K562 (cell line): ENCODE data around the gene PDE1A. TPM values are rescaled to one million over a fixed set of nuclear protein-coding genes. Genes with fewer than 3 reads are reported as not detected.

Experiments used
- ATAC-seq: fragments of 200-7000 bp; cut with Tn5 transposase; 3 replicates; pipeline ENCODE4 v1.9.1; 2020; ENCODE audit warnings: moderate library complexity
- BruUV-seq: library from RNA; stranded (reverse); fragments of 400-500 nt; replicated peaks from 2 replicates; lab custom pipeline; 2021; lab: Mats Ljungman, UMichigan
- CTCF ChIA-PET: fragments of 300-600 bp; formaldehyde crosslinking; extraction: SDS; loops from one replicate; lab custom pipeline; 2021; ENCODE audit warnings: low intra/inter-chr PET ratio; lab: Yijun Ruan, JAX
- POLR2A ChIA-PET: fragments of 300-600, 350-650 bp; sonication (Branson Sonifier 250); formaldehyde crosslinking; extraction: SDS; loops from one replicate; lab custom pipeline; 2021; ENCODE audit warnings: antibody characterized with exemption, inconsistent platforms; lab: Yijun Ruan, JAX
- DNase-seq, 4 experiments: peaks; one replicate each; pipeline versions ENCODE4 v3.0.0 to v3.0.0-alpha.2; 2011 to 2018; ENCODE audit warnings: low spot score in 3 of 4, mixed read lengths in 3 of 4; ENCODE audit errors: extremely low read depth in 1 of 4
- FAIRE-seq: peaks from 2 replicates; lab custom pipeline; 2011; peaks lifted over from hg19 to GRCh38; lab: Jason Lieb, UNC
- H2AFZ ChIP-seq: 2 replicates; pipeline ENCODE4 v1.6.0; 2011; ENCODE audit warnings: low read depth, low read length, control low read depth, inconsistent platforms
- H3K27ac ChIP-seq: fragments of 200-600 bp; 3 replicates; pipeline ENCODE4 v1.8.0; 2011; ENCODE audit warnings: low read depth, mild to moderate bottlenecking, control low read depth, inconsistent platforms, low read length, moderate library complexity, mixed read lengths; ENCODE audit errors: extremely low read depth
- H3K27me3 ChIP-seq, 2 experiments: fragments of 300-600 bp in 1 of 2; 2 replicates in 1 of 2; 3 replicates in 1 of 2; pipeline versions ENCODE4 v1.6.0 to v1.8.0; 2011; ENCODE audit warnings: inconsistent platforms in 2 of 2, low read length in 2 of 2, mild to moderate bottlenecking in 1 of 2, mixed read lengths in 1 of 2, moderate library complexity in 1 of 2; ENCODE audit not compliant: control insufficient read depth in 2 of 2, insufficient read depth in 2 of 2
- H3K36me3 ChIP-seq: fragments of 300-600 bp; 3 replicates; pipeline ENCODE4 v1.8.0; 2011; ENCODE audit warnings: mild to moderate bottlenecking, low read length, inconsistent platforms; ENCODE audit not compliant: control insufficient read depth, insufficient read depth
- H3K4me1 ChIP-seq, 2 experiments: fragments of 200-600 bp in 1 of 2; replicated peaks in 1 of 2; 2 replicates in 1 of 2; 3 replicates in 1 of 2; pipeline versions ENCODE4 v1.5.1 to v1.8.0; 2011; ENCODE audit warnings: inconsistent platforms in 2 of 2, low read length in 2 of 2, mild to moderate bottlenecking in 1 of 2, mixed read lengths in 1 of 2, moderate library complexity in 1 of 2; ENCODE audit not compliant: control insufficient read depth in 2 of 2, insufficient read depth in 2 of 2
- H3K4me2 ChIP-seq: 2 replicates; pipeline ENCODE4 v1.6.1; 2011; ENCODE audit warnings: low read length, control low read depth, inconsistent platforms, mixed read lengths; ENCODE audit not compliant: insufficient read depth
- H3K4me3 ChIP-seq: fragments of 200-600 bp; sonication (generic), shearing (Covaris generic); 2 replicates; pipeline ENCODE4 v1.5.1; 2016; ENCODE audit warnings: control low read depth, inconsistent platforms
- H3K79me2 ChIP-seq: fragments of 200-600 bp; 3 replicates; pipeline ENCODE4 v1.8.0; 2011; ENCODE audit warnings: low read length, inconsistent platforms; ENCODE audit not compliant: control insufficient read depth, insufficient read depth
- H3K9ac ChIP-seq, 2 experiments: 2 replicates each; pipeline versions ENCODE4 v1.6.0 to v1.6.1; 2011; ENCODE audit warnings: low read depth in 2 of 2, low read length in 2 of 2, control low read depth in 1 of 2, inconsistent platforms in 1 of 2, mild to moderate bottlenecking in 1 of 2, mixed read lengths in 1 of 2; ENCODE audit not compliant: insufficient read depth in 1 of 2
- H3K9me1 ChIP-seq: one replicate; pipeline ENCODE4 v1.6.0; 2011; ENCODE audit warnings: inconsistent platforms, mild to moderate bottlenecking, low read length, moderate library complexity; ENCODE audit not compliant: control insufficient read depth, insufficient read depth
- H3K9me3 ChIP-seq: replicated peaks from 2 replicates; pipeline ENCODE4 v1.5.1; 2011; ENCODE audit warnings: low read depth, low read length, inconsistent platforms; ENCODE audit not compliant: control insufficient read depth, insufficient read depth
- H4K20me1 ChIP-seq: replicated peaks from 2 replicates; pipeline ENCODE4 v1.6.1; 2011; ENCODE audit warnings: low read length, inconsistent platforms, mixed read lengths; ENCODE audit not compliant: control insufficient read depth, insufficient read depth
- FOXM1 ChIP-seq, 2 experiments: fragments of 450-650 bp in 1 of 2; sonication (generic) in 1 of 2; formaldehyde crosslinking in 1 of 2; IDR thresholded peaks; 2 replicates each; pipeline versions ENCODE4 v1.6.1 to v1.9.0; 2017 to 2022; ENCODE audit warnings: low read depth in 2 of 2, mild to moderate bottlenecking in 2 of 2, missing genetic modification reagents in 1 of 2, moderate library complexity in 1 of 2
- HIVEP1 ChIP-seq: fragments of 250-450 bp; sonication (Bioruptor Pico); IDR thresholded peaks from 2 replicates; pipeline ENCODE4 v1.4.0; 2020; ENCODE audit warnings: mild to moderate bottlenecking
- HMG20B ChIP-seq: fragments of 250-450 bp; sonication (Bioruptor Pico); IDR thresholded peaks from 2 replicates; pipeline ENCODE4 v1.5.0; 2021; ENCODE audit warnings: mild to moderate bottlenecking
- LEF1 ChIP-seq: fragments of 450-650 bp; IDR thresholded peaks from 2 replicates; pipeline ENCODE4 v1.6.1; 2016; ENCODE audit warnings: mild to moderate bottlenecking
- MAFG ChIP-seq: fragments of 450-650 bp; conservative IDR thresholded peaks from 2 replicates; pipeline ENCODE4 v1.6.1; 2016; ENCODE audit warnings: missing genetic modification characterization, missing compliant biosample characterization
- MIER1 ChIP-seq: fragments of 450-650 bp; IDR thresholded peaks from 2 replicates; pipeline ENCODE4 v1.6.1; 2016; ENCODE audit warnings: antibody characterized with exemption, mild to moderate bottlenecking, low read depth
- NCOA2 ChIP-seq, 2 experiments: fragments of 450-650 bp; IDR thresholded peaks; 2 replicates each; pipeline ENCODE4 v1.6.1; 2018; ENCODE audit warnings: mild to moderate bottlenecking in 2 of 2, moderate library complexity in 1 of 2; ENCODE audit not compliant: partially characterized antibody in 2 of 2
- PML ChIP-seq: IDR thresholded peaks from 2 replicates; pipeline ENCODE4 v1.6.1; 2012; ENCODE audit warnings: low read length, inconsistent platforms
- SRSF1 ChIP-seq: fragments of 200-400 bp; formaldehyde crosslinking; IDR thresholded peaks from 2 replicates; pipeline ENCODE4 v1.6.1; 2017; ENCODE audit warnings: mild to moderate bottlenecking, low read depth, low read length, moderate library complexity
- WGBS: fragments of 100-300 bp; shearing (Covaris generic); methylation state at CpG from one replicate; pipeline ENCODE4 v1.1.6; 2016; ENCODE audit warnings: low coverage, mixed read lengths; ENCODE audit not compliant: insufficient coverage; ENCODE audit errors: missing lambda C conversion rate; 5-methylcytosine and 5-hydroxymethylcytosine counted together
- in situ Hi-C: fragments of 300-500 bp; cut with MboI; formaldehyde crosslinking; loops from 4 replicates; pipeline ENCODE4 v1.15.0; 2018; ENCODE audit warnings: inconsistent platforms, mixed read lengths
- intact Hi-C: fragments of 100-400 bp; cut with micrococcal nuclease; formaldehyde crosslinking; loops from 2 replicates; pipeline ENCODE4 v1.14.2; 2022
- polyA plus RNA-seq, 8 experiments: library from polyadenylated mRNA; depleted of rRNA in 4 of 8; stranded (reverse) in 5 of 8; unstranded in 3 of 8; fragments of >200 nt; fragmentation: Nextera tagmentation in 2 of 8; fragmentation: Illumina TruSeq in 1 of 8; extraction: Ambion mirVana in 2 of 8; extraction: Trizol in 1 of 8; gene quantifications; 2 replicates each; pipeline versions ENCODE4 v1.2.1 to v1.2.3, GENCODE V29; 2011 to 2014; ENCODE audit warnings: inconsistent platforms in 1 of 8, missing spikeins in 1 of 8
- total RNA-seq, 7 experiments: library from RNA; depleted of rRNA in 6 of 7; stranded (reverse); fragments of >200 nt in 6 of 7; fragmentation: Illumina TruSeq in 2 of 7; extraction: Trizol in 2 of 7; gene quantifications; 2 replicates each; pipeline versions ENCODE4 v1.2.1 to v1.2.3, GENCODE V29; 2011 to 2021; ENCODE audit warnings: low replicate concordance in 1 of 7
- TF ChIP-seq, protein P1 (sequence below): IDR thresholded peaks from 2 replicates; pipeline ENCODE4 v1.6.1; 2012; ENCODE audit warnings: low read depth, low read length, improper control_type of control experiment, borderline replicate concordance
- TF ChIP-seq, protein P2 (sequence below): fragments of 450-650 bp; formaldehyde crosslinking; IDR thresholded peaks from 2 replicates; pipeline ENCODE4 v1.4.0; 2020; ENCODE audit warnings: mild to moderate bottlenecking
- TF ChIP-seq, protein P3 (sequence below): fragments of 250-450 bp; sonication (Bioruptor Pico); IDR thresholded peaks from 2 replicates; pipeline ENCODE4 v1.4.0; 2020; ENCODE audit warnings: mild to moderate bottlenecking, moderate library complexity

PDE1A gene
- total and polyA plus RNA-seq, 9 of the 15 experiments (the other 6 are each of a cell fraction or from before 2014, with no cell fraction given) = 0.14 to 0.91 (median 0.32) TPM

DNA sequence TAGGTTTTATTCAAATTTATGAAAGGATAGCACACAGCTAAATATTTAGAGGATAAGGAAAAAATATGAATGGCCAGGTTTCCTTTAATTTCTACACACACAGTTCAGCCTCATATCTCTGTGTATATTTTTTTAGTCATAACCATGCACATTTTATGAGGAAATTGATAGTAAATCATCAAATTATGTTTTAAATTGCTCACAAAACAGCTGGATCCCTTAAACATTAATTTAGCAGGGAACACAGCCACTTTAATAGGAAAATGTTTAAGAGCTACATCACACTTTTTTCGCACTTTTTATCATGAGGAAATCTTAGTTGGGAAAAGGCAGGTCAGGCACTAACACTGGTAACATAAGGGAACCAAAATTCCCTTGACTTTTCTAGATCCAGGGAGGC lies 65.4 kb downstream of the PDE1A start:
- no TSS peak for BruUV-seq
- Histone ChIP-seq H4K20me1 (no peaks in the 10 kb centered on the region), H3K4me3 (no peak overlapping the region), H3K9me1 (no peaks in the 10 kb centered on the region), H3K79me2 (no peaks in the 10 kb centered on the region), H3K27ac (no peak overlapping the region), H3K27me3 (no peaks in the 10 kb centered on the region), H2AFZ (no peak overlapping the region), H3K36me3 (no peaks in the 10 kb centered on the region), H3K4me1 (no peaks in the 10 kb centered on the region), H3K9me3 (no peaks in the 10 kb centered on the region; the same call in 1 of the 2 replicates), H3K4me2 (no peak overlapping the region), H3K9ac (no peak overlapping the region)
- FAIRE-seq (no peak), ATAC-seq (no peak), DNase-seq (no peak)
- WGBS = 0% methylated on average over 1 of the region's 1 CpG
- ChIA-PET POLR2A (no interaction called here), CTCF (no interaction called here)
- intact Hi-C loops = no loop called here
- in situ Hi-C loops = no loop called here
- TF ChIP-seq MIER1 = no peak
- TF ChIP-seq HMG20B (CRISPR knock-in tag) = no peak
- TF ChIP-seq HIVEP1 (CRISPR knock-in tag) = no peak
- TF ChIP-seq LEF1 = no peak
- no peak for TF ChIP-seq PML
- TF ChIP-seq SRSF1 = no peak
- TF ChIP-seq NCOA2 (IDR thresholded peaks at IDR 0.05; ENCODE audit: partially characterized antibody in 2 of 2) = no peak

DNA sequence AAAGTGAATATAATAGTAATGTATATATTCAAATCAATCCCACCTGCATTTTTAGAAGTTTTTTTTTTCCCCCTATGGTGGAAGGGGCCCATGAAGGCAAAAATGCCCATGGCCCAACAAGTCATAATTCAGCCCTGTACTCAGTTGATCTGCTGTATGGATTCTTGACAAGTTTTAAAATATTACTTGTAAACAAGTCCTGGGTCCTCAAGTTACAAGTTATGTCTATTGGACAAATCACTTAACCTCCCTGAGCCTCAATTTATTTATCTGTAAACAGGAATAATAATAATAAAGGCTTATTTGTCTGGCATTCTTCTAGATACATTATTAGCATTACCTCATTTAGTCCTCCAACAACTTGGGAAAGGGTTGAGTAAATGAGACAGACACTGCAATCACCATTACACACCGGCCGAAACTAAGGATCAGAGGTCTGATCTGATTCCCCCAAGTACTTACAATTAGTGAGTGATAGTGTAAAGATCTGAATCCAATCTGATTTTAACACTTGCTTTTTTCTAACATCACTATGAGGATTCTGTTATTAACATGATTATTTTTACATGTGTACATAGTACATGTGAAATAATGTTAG lies 66.1 kb downstream of the PDE1A start:
- 6% methylated on average over 2 of the region's 2 CpGs for WGBS
- CTCF ChIA-PET = no interaction called here
- no peaks in the 10 kb centered on the region for H3K36me3 ChIP-seq
- ATAC-seq = no peak
- BruUV-seq = no TSS peak
- no peaks in the 10 kb centered on the region; the same call in 1 of the 2 replicates for H3K9me3 ChIP-seq
- H3K79me2 ChIP-seq = no peaks in the 10 kb centered on the region
- no peaks in the 10 kb centered on the region for H3K4me1 ChIP-seq
- no peaks in the 10 kb centered on the region for H4K20me1 ChIP-seq
- DNase-seq = no peak
- H3K4me2 ChIP-seq = no peak overlapping the region
- intact Hi-C loops (no loop called here), in situ Hi-C loops (no loop called here)
- no peaks in the 10 kb centered on the region for H3K27me3 ChIP-seq
- no peak overlapping the region for H3K9ac ChIP-seq
- no peak overlapping the region for H3K4me3 ChIP-seq
- no peak overlapping the region for H3K27ac ChIP-seq
- no peak for FAIRE-seq
- H2AFZ ChIP-seq = no peak overlapping the region
- H3K9me1 ChIP-seq = no peaks in the 10 kb centered on the region
- POLR2A ChIA-PET = no interaction called here
- TF ChIP-seq MAFG (tag) (no peak), FOXM1 (IDR thresholded peaks at IDR 0.05; ENCODE audit: low read depth) (no peak), FOXM1 (CRISPR knock-in tag; IDR thresholded peaks at IDR 0.05; ENCODE audit: low read depth) (no peak)
- TF ChIP-seq, protein P1, sequence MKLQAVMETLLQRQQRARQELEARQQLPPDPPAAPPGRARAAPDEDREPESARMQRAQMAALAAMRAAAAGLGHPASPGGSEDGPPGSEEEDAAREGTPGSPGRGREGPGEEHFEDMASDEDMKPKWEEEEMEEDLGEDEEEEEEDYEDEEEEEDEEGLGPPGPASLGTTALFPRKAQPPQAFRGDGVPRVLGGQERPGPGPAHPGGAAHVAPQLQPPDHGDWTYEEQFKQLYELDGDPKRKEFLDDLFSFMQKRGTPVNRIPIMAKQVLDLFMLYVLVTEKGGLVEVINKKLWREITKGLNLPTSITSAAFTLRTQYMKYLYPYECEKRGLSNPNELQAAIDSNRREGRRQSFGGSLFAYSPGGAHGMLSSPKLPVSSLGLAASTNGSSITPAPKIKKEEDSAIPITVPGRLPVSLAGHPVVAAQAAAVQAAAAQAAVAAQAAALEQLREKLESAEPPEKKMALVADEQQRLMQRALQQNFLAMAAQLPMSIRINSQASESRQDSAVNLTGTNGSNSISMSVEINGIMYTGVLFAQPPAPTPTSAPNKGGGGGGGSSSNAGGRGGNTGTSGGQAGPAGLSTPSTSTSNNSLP = no peak
- TF ChIP-seq, protein P2, sequence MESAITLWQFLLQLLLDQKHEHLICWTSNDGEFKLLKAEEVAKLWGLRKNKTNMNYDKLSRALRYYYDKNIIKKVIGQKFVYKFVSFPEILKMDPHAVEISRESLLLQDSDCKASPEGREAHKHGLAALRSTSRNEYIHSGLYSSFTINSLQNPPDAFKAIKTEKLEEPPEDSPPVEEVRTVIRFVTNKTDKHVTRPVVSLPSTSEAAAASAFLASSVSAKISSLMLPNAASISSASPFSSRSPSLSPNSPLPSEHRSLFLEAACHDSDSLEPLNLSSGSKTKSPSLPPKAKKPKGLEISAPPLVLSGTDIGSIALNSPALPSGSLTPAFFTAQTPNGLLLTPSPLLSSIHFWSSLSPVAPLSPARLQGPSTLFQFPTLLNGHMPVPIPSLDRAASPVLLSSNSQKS = no peak
- TF ChIP-seq, protein P3, sequence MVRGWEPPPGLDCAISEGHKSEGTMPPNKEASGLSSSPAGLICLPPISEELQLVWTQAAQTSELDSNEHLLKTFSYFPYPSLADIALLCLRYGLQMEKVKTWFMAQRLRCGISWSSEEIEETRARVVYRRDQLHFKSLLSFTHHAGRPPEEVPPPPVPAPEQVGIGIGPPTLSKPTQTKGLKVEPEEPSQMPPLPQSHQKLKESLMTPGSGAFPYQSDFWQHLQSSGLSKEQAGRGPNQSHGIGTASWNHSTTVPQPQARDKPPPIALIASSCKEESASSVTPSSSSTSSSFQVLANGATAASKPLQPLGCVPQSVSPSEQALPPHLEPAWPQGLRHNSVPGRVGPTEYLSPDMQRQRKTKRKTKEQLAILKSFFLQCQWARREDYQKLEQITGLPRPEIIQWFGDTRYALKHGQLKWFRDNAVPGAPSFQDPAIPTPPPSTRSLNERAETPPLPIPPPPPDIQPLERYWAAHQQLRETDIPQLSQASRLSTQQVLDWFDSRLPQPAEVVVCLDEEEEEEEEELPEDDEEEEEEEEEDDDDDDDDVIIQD (CRISPR knock-in tag) = no peak
